Natural killer cell (primary cell): ENCODE data around the gene SKIL. TPM values are rescaled to one million over a fixed set of nuclear protein-coding genes. Genes with fewer than 3 reads are reported as not detected.

Experiments
- ATAC-seq, 3 donors: fragments of 150-1000 bp in 2 of 3; fragments of 200-7000 bp in 1 of 3; cut with Tn5 transposase; 1 replicate in 1 of 3; 2 replicates in 2 of 3; pipeline ENCODE4 v1.10.0; 2021; ENCODE audit warnings: mild to moderate bottlenecking in 2 of 3, moderate library complexity in 2 of 3
- DNase-seq, 2 donors: peaks; one replicate each; pipeline versions ENCODE4 v3.0.0 to v3.0.0-alpha.2; 2013 to 2021; ENCODE audit warnings: mixed read lengths in 1 of 2
- H3K27ac ChIP-seq: one replicate; pipeline ENCODE4 v1.5.1; 2013; ENCODE audit warnings: mild to moderate bottlenecking, low read length
- H3K27me3 ChIP-seq: one replicate; pipeline ENCODE4 v1.6.1; 2013; ENCODE audit warnings: low read length; ENCODE audit not compliant: control insufficient read depth, insufficient read depth
- H3K36me3 ChIP-seq: one replicate; pipeline ENCODE4 v1.6.1; 2013; ENCODE audit warnings: low read length; ENCODE audit not compliant: control insufficient read depth, insufficient read depth
- H3K4me1 ChIP-seq: one replicate; pipeline ENCODE4 v1.6.1; 2013; ENCODE audit warnings: low read length; ENCODE audit not compliant: control insufficient read depth, insufficient read depth
- H3K4me3 ChIP-seq: one replicate; pipeline ENCODE4 v1.5.1; 2013; ENCODE audit warnings: low read length
- H3K9me3 ChIP-seq: one replicate; pipeline ENCODE4 v1.6.1; 2013; ENCODE audit warnings: low read length; ENCODE audit not compliant: control insufficient read depth, insufficient read depth
- H3K27ac Mint-ChIP-seq, 2 donors: one replicate each; pipeline ENCODE4 v1.8.0; 2022; ENCODE audit warnings: mild to moderate bottlenecking in 2 of 2, mixed read lengths in 2 of 2, moderate library complexity in 1 of 2
- H3K27me3 Mint-ChIP-seq, 2 donors: one replicate each; pipeline ENCODE4 v1.8.0; 2022; ENCODE audit warnings: low read depth in 2 of 2, mixed read lengths in 2 of 2
- H3K36me3 Mint-ChIP-seq: one replicate; pipeline ENCODE4 v1.8.0; 2022; ENCODE audit warnings: mixed read lengths
- H3K4me1 Mint-ChIP-seq, 2 donors: one replicate each; pipeline ENCODE4 v1.8.0; 2022; ENCODE audit warnings: mixed read lengths in 2 of 2
- H3K4me3 Mint-ChIP-seq: one replicate; pipeline ENCODE4 v1.8.0; 2022; ENCODE audit warnings: mild to moderate bottlenecking, moderate library complexity, mixed read lengths
- H3K9me3 Mint-ChIP-seq, 2 donors: one replicate each; pipeline ENCODE4 v1.8.0; 2022; ENCODE audit warnings: mixed read lengths in 2 of 2
- WGBS: methylation state at CpG from one replicate; pipeline ENCODE4 v1.1.7; 2013; ENCODE audit warnings: missing lambda C conversion rate; ENCODE audit not compliant: insufficient coverage; 5-methylcytosine and 5-hydroxymethylcytosine counted together
- intact Hi-C: fragments of 100-400 bp; cut with micrococcal nuclease; formaldehyde crosslinking; loops from one replicate; pipeline ENCODE4 v1.14.2; 2022
- total RNA-seq, 4 donors: library from RNA; stranded (reverse); fragments of 120-200 nt in 1 of 4; gene quantifications; one replicate each; pipeline versions ENCODE4 v1.2.3 to v1.2.4, GENCODE V29; 2013 to 2022
- TF ChIP-seq, protein P1 (sequence below): fragments of 200-600 bp; IDR thresholded peaks from one replicate; pipeline ENCODE4 v1.8.0; 2022; ENCODE audit warnings: antibody characterized with exemption

SKIL gene
- total RNA-seq, 3 donors from 2014 or later (not counting 1 experiment from before 2014, with no cell fraction given): 85.5 to 156 (median 96.3) TPM

DNA sequence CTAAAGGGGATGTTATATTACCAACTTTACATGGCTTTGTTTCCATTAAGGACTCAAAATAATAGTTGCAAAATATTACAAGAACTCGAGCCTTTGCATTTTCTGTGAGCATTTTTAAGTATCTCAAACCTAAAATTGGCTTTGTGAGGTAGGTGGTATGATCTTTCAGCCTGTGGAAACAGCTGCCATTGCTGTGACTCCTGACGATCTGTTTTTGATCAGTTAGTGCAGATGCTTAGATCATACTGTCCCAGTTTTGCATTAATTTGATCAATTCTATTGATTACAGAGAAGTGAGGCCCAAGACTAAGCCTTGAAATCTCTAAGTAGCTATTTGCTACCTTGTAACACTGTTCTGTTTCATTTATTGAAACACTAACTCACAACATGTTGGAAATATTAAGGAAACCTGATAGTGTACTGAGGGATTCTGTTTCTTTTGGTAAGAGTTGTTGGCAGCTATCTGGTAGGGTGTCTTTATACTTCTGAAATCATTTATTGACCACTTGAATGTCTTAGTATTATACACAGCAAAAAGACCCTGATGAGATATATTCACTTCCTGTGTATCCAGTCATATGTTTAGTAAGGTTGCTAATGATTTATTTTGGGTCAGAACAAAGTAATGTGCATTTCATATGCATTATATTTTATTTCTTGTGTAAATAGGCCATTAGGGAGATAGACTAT is 14.8 kb downstream of the SKIL start:
- Histone ChIP-seq H3K9me3 (no peaks in the 10 kb centered on the region), H3K27ac (no peak overlapping the region), H3K4me1 (peaks cover 2% of the 10 kb centered on the region), H3K36me3 (no peaks in the 10 kb centered on the region), H3K4me3 (no peak overlapping the region), H3K27me3 (no peaks in the 10 kb centered on the region)
- intact Hi-C loops: no loop called here
- peaks cover 29 to 32% of the 10 kb centered on the region in 2 donors for H3K4me1 Mint-ChIP-seq
- H3K9me3 Mint-ChIP-seq: no peaks in the 10 kb centered on the region
- no peak overlapping the region for H3K4me3 Mint-ChIP-seq
- H3K27me3 Mint-ChIP-seq: no peaks in the 10 kb centered on the region
- ATAC-seq: peak in 1 of 3 donors; percentile 6
- H3K27ac Mint-ChIP-seq: no peak overlapping the region
- no peaks in the 10 kb centered on the region for H3K36me3 Mint-ChIP-seq
- WGBS: 94% methylated on average over 2 of the region's 2 CpGs
- TF ChIP-seq, protein P1, sequence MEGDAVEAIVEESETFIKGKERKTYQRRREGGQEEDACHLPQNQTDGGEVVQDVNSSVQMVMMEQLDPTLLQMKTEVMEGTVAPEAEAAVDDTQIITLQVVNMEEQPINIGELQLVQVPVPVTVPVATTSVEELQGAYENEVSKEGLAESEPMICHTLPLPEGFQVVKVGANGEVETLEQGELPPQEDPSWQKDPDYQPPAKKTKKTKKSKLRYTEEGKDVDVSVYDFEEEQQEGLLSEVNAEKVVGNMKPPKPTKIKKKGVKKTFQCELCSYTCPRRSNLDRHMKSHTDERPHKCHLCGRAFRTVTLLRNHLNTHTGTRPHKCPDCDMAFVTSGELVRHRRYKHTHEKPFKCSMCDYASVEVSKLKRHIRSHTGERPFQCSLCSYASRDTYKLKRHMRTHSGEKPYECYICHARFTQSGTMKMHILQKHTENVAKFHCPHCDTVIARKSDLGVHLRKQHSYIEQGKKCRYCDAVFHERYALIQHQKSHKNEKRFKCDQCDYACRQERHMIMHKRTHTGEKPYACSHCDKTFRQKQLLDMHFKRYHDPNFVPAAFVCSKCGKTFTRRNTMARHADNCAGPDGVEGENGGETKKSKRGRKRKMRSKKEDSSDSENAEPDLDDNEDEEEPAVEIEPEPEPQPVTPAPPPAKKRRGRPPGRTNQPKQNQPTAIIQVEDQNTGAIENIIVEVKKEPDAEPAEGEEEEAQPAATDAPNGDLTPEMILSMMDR: no peak
- no peak for DNase-seq

DNA sequence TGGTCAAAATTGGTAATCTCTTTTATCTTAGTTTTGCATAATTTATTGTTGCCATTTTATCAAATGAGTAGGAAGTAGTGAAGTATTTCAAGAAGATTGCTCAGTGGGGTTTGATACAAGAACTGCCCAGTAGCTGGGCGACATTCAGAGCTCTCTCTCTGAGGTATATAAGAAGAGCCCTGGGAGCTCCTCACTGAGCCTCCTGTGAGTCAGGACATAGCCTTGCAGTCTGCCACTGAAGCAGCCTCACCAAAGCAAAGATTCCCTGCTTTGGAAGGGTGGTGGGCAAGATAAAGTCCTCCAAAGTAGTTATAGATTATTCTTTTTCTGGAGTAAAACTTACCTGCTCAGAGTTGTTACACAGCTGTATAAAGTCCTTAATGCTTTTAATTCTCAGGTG is 26.1 kb downstream of the SKIL start:
- no peaks in the 10 kb centered on the region for H3K9me3 Mint-ChIP-seq
- no peak overlapping the region for H3K4me3 ChIP-seq
- peak overlapping the region in 1 of 2 donors; percentile 29 for H3K27ac Mint-ChIP-seq

DNA sequence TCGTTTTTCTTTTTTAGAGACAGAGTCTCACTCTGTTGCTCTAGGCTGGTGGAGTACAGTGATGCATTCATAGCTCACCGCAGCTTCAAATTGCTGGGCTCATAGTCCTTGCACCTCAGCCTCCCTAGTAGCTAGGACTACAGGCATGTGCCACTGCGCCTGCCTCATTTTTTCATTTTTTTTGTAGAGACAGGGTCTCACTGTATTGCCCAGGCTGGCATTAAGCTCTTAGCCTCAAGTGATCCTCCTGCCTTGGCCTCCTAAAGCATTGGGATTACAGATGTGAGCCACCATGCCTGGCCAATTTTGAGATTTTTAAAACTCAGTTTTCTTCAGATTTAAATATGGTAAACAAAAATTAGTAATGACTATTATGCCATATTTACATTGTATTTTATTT is 29.0 kb downstream of the SKIL start:
- peaks cover 33% of the 10 kb centered on the region for H3K36me3 ChIP-seq
- H3K36me3 Mint-ChIP-seq: peaks cover 13% of the 10 kb centered on the region

More for the DNA sequence above, 26.1 kb downstream of the SKIL start:
- Mint-ChIP-seq H3K36me3 (peaks cover 6% of the 10 kb centered on the region), H3K4me1 (peaks cover 0 to 14% of the 10 kb centered on the region in 2 donors), H3K27me3 (no peaks in the 10 kb centered on the region), H3K4me3 (no peak overlapping the region)
- H3K36me3 ChIP-seq: peaks cover 31% of the 10 kb centered on the region
- ATAC-seq (no peak), DNase-seq (no peak)
- H3K27ac ChIP-seq: no peak overlapping the region
- intact Hi-C loops: no loop called here
- TF ChIP-seq, protein P1: no peak
- no peaks in the 10 kb centered on the region for H3K27me3 ChIP-seq
- 88% methylated on average over 1 of the region's 1 CpG for WGBS
- no peaks in the 10 kb centered on the region for H3K9me3 ChIP-seq
- H3K4me1 ChIP-seq: no peaks in the 10 kb centered on the region

More for the DNA sequence above, 29.0 kb downstream of the SKIL start:
- Mint-ChIP-seq H3K27ac (no peak overlapping the region), H3K27me3 (no peaks in the 10 kb centered on the region), H3K9me3 (no peaks in the 10 kb centered on the region), H3K4me1 (peaks cover 0 to 8% of the 10 kb centered on the region in 2 donors), H3K4me3 (no peak overlapping the region)
- TF ChIP-seq, protein P1: no peak
- no peak overlapping the region for H3K4me3 ChIP-seq
- ATAC-seq: no peak
- H3K4me1 ChIP-seq: no peaks in the 10 kb centered on the region
- 100% methylated on average over 3 of the region's 3 CpGs for WGBS
- H3K27me3 ChIP-seq: no peaks in the 10 kb centered on the region
- intact Hi-C loops: no loop called here
- no peak overlapping the region for H3K27ac ChIP-seq
- no peaks in the 10 kb centered on the region for H3K9me3 ChIP-seq
- DNase-seq: no peak
